Peyer's patch (tissue), 4 donors: ENCODE measurements around the gene OTUB1.

ENCODE experiments used
- CTCF ChIP-seq, 6 experiments: fragments of 450-650 bp in 4 of 6; fragments of 200-600 bp in 2 of 6; sonication (generic) in 1 of 6; IDR thresholded peaks; one replicate each; pipeline ENCODE4 v1.5.1; 2017 to 2019; ENCODE audit warnings: antibody characterized with exemption in 6 of 6, mild to moderate bottlenecking in 3 of 6, moderate library complexity in 1 of 6
- POLR2A ChIP-seq, 2 donors: fragments of 450-650 bp; IDR thresholded peaks; one replicate each; pipeline ENCODE4 v1.5.1; 2017; ENCODE audit warnings: antibody characterized with exemption in 2 of 2, mild to moderate bottlenecking in 2 of 2, moderate library complexity in 2 of 2

- no peak for TF ChIP-seq CTCF (IDR thresholded peaks at IDR 0.05)
- no peak for TF ChIP-seq POLR2A (IDR thresholded peaks at IDR 0.05)
Observed at GRCh38 chr11:64003807-64004589, 17.8 kb downstream of the OTUB1 start.
